Chondrocyte (in vitro differentiated cells): ENCODE data around the gene SAFB. TPM values are rescaled to one million over a fixed set of nuclear protein-coding genes. Genes with fewer than 3 reads are reported as not detected.

Experiments
- DNase-seq: peaks from one replicate; pipeline ENCODE4 v3.0.0; 2021; ENCODE audit warnings: mixed read lengths, low spot score
- H3K27ac Mint-ChIP-seq: one replicate; pipeline ENCODE4 v1.8.0; 2021; ENCODE audit warnings: mild to moderate bottlenecking, moderate library complexity, mixed read lengths; ENCODE audit not compliant: unreplicated experiment
- H3K27me3 Mint-ChIP-seq: 2 replicates; pipeline ENCODE4 v1.8.0; 2021; ENCODE audit warnings: low read depth, mixed read lengths
- H3K36me3 Mint-ChIP-seq: 2 replicates; pipeline ENCODE4 v1.8.0; 2021; ENCODE audit warnings: low read depth, mixed read lengths
- H3K4me1 Mint-ChIP-seq: 2 replicates; pipeline ENCODE4 v1.8.0; 2021; ENCODE audit warnings: low read depth, mild to moderate bottlenecking, mixed read lengths
- H3K4me3 Mint-ChIP-seq: one replicate; pipeline ENCODE4 v1.8.0; 2021; ENCODE audit warnings: mild to moderate bottlenecking, moderate library complexity, mixed read lengths; ENCODE audit not compliant: unreplicated experiment
- H3K9me3 Mint-ChIP-seq: 2 replicates; pipeline ENCODE4 v1.8.0; 2021; ENCODE audit warnings: low read depth, mixed read lengths
- total RNA-seq: library from RNA; stranded (reverse); gene quantifications from 3 replicates; pipeline ENCODE4 v1.2.1, GENCODE V29; 2021
- TF ChIP-seq, protein P1 (sequence below): fragments of 200-600 bp; sonication (generic); IDR thresholded peaks from 2 replicates; pipeline ENCODE4 v1.5.0; 2021; ENCODE audit warnings: antibody characterized with exemption, mild to moderate bottlenecking, moderate library complexity

The SAFB gene
- total RNA-seq, 1 donor from 2014 or later = 58.3 TPM

DNA sequence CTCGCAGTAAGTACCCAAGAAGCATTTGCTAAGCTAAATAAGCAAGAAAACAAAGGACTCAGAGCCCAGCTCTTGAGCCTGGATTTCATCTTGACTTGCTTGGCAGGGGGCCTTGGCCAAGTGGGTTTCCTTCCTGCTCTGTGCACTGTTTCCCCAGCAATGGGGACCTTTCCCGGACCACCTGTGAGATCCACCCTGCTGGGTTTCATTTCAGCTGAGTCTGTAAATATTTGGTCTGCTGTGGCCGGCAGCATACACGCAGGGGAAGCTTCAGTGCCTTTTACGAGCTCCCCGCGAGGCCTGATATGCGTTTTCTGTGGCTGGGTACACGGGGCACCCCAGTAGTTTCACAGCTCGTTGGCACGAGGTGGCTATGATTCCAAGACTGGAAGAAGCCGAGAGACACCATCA is 42.7 kb upstream of the SAFB start:
- Mint-ChIP-seq H3K27ac (no peak overlapping the region), H3K36me3 (no peaks in the 10 kb centered on the region), H3K9me3 (no peaks in the 10 kb centered on the region), H3K4me1 (peaks cover 26% of the 10 kb centered on the region), H3K4me3 (no peak overlapping the region), H3K27me3 (no peaks in the 10 kb centered on the region)
- TF ChIP-seq, protein P1, sequence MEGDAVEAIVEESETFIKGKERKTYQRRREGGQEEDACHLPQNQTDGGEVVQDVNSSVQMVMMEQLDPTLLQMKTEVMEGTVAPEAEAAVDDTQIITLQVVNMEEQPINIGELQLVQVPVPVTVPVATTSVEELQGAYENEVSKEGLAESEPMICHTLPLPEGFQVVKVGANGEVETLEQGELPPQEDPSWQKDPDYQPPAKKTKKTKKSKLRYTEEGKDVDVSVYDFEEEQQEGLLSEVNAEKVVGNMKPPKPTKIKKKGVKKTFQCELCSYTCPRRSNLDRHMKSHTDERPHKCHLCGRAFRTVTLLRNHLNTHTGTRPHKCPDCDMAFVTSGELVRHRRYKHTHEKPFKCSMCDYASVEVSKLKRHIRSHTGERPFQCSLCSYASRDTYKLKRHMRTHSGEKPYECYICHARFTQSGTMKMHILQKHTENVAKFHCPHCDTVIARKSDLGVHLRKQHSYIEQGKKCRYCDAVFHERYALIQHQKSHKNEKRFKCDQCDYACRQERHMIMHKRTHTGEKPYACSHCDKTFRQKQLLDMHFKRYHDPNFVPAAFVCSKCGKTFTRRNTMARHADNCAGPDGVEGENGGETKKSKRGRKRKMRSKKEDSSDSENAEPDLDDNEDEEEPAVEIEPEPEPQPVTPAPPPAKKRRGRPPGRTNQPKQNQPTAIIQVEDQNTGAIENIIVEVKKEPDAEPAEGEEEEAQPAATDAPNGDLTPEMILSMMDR = no peak
- no peak for DNase-seq

DNA sequence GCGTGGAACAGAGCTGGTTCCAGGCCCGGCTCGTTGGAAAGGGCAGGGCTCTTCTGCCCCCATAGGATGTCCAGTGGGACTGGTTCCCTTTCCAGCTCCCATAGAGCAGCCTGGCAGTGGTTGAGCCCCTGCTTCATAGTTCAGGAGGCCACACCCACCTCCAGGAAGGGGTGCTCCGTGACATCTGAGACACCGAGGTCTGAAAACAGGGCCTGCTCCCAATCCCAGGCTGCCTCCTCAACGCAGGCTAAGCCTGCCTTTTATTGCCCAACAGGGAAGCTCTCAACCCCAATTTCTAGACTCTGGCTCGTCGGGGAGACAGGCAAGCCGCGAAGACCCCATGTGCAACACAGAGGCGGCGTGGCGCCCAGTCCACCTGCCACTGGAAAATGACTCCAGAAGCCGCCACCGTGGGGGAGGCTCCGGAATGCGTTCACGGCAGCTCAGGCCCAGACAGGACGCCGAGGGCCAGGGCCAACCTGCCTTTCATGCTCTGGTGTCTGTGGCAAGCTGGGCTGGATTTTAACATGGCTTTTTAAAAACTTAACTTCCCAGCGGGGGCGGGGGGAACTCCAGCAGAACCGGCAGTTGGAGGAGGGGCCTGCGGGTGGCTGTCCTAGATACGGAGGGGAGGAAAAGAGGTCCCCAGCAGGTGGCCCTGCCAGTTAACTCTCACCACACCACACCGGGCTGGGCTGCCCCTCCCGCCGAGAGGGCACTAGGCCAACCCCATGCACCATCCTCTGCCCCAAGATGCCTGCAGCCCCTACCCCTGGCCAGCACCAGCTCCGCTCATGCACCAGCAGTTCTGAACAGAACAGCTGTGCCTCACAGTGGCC is 37.2 kb upstream of the SAFB start:
- peak; percentile 84 for DNase-seq
- Mint-ChIP-seq H3K4me1 (peaks cover 9% of the 10 kb centered on the region), H3K27me3 (no peaks in the 10 kb centered on the region), H3K9me3 (no peaks in the 10 kb centered on the region), H3K36me3 (peaks cover 17% of the 10 kb centered on the region), H3K4me3 (no peak overlapping the region), H3K27ac (peak overlapping the region; percentile 74)
- TF ChIP-seq, protein P1 = no peak

DNA sequence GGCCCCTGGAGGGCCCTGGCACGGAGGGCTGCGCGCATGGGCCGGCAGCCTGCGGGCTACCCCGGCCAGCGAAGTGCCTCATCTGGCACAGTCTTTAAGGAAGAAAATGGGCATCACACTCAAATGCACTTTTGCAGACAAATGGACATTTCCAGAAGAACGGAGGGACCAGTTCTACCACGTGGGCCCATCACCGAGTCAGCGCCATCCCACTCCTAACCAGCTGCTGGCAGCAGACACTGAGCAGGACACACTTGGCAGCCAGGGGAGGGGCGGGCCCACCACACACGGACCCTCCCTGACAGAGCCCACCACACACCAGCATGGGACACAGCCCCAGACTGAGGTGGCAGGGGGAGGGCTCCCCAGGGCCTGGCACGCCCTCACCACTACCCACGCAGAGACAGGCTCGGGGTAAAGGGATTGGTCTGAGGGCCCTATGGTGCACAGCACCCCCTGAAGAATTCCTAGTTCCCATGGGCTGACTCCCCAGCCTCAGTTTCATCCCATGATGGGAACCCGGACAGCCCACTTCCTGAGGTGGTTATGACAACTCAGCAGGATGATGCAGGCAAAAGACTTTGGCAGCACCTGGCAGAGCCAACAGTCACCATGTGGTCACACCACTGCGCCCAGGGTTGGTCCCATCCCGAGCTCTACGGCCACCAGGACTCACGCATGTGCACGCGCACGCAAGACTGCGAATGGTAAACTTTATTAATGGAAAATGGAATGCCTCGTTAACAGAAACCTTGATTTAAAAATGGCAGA is 36.4 kb upstream of the SAFB start:
- Mint-ChIP-seq H3K4me3 (no peak overlapping the region), H3K27ac (no peak overlapping the region), H3K27me3 (no peaks in the 10 kb centered on the region), H3K4me1 (peaks cover 9% of the 10 kb centered on the region), H3K36me3 (peaks cover 20% of the 10 kb centered on the region), H3K9me3 (no peaks in the 10 kb centered on the region)
- DNase-seq = peak; percentile 65
- TF ChIP-seq, protein P1 = no peak

DNA sequence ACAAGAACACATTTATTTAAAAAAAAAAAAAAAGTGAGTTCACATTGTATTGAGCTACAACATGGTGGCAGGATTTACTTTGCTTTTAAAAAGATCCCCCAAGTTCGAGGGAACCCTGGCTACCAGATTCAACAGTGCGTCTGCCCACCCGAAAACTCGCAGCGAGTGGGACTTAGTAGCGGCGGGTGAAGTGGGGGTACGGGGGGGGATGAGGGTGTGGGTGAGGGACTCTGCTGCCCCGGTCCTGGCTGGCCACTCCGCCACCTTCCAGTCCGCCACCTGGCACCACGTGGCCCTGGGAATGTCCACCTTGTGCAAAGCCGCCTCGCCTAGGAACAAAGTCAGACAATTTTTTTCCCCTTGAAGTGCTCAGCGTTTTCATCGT is 35.8 kb upstream of the SAFB start:
- Mint-ChIP-seq H3K36me3 (peaks cover 23% of the 10 kb centered on the region), H3K27me3 (no peaks in the 10 kb centered on the region), H3K9me3 (no peaks in the 10 kb centered on the region), H3K27ac (no peak overlapping the region), H3K4me1 (peaks cover 9% of the 10 kb centered on the region), H3K4me3 (no peak overlapping the region)
- TF ChIP-seq, protein P1 = no peak
- DNase-seq = peak; percentile 71

- DNase-seq = peak; percentile 83
- TF ChIP-seq, protein P1 = no peak
- H3K27me3 Mint-ChIP-seq = no peaks in the 10 kb centered on the region
- no peak overlapping the region for H3K4me3 Mint-ChIP-seq
- H3K4me1 Mint-ChIP-seq = peaks cover 9% of the 10 kb centered on the region
- H3K27ac Mint-ChIP-seq = no peak overlapping the region
- H3K9me3 Mint-ChIP-seq = no peaks in the 10 kb centered on the region
- H3K36me3 Mint-ChIP-seq = peaks cover 26% of the 10 kb centered on the region
Measured at GRCh38 chr19:5587661-5588060, 35.2 kb upstream of the SAFB start.
